HFF-Myc (cell line): ENCODE measurements around the gene HES7.
"Not testable (repeated sequence)": the region's sequence is repeated elsewhere in the genome, so short reads cannot be mapped to it uniquely, and the experiment has no call there.

Experiments used
- DNase-seq: peaks from one replicate; pipeline ENCODE4 v3.0.0-alpha.2; 2011; ENCODE audit warnings: low read depth; ENCODE audit errors: extremely low read depth
- H3K4me3 ChIP-seq: replicated peaks from 2 replicates; pipeline ENCODE4 v1.5.1; 2011; ENCODE audit warnings: low read depth, mild to moderate bottlenecking, control low read depth, low read length
- CTCF ChIP-seq: IDR thresholded peaks from 2 replicates; pipeline ENCODE4 v1.5.1; 2012; ENCODE audit warnings: mild to moderate bottlenecking, low read depth, low read length, control low read depth; ENCODE audit errors: missing control alignments

The HES7 gene

DNA sequence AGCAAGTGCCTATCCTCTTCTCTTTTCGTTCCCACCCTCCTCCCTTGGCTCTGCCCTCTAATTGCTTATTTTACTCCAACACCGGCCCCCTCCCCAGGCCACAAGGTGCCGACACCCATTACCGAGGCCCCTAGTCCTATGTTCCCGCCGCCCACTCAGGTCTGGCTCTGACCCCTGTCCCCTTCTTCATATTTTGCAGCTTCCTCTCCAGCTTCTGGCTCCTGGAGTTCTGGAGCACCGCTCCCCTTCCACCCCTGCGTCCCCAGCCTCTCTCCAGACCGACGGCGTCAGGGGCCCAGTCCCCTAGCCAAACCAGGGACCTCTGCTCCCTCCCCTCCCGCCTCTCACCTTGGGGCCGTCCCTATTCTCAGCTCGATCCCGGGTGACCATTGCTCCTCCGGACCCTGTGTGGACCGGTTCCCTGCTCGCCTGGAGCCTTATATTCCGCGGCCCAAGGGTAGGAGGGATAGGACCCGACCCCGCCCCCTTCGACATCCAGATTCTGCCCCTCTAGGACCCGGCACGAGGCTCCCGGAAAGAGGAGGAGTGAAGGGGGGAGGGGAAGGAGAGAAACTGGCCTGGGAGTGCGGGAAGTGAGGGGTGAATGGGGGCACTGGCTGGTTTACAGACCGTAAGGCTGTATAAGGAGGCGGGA is at the start of gene HES7:
Gene HES7 (minus strand): TSS at position 412 of the 655 bp plus-strand sequence. CDS start 22 bp downstream, at position 390.
- TF ChIP-seq CTCF = no peak
- DNase-seq = no peak
- peak within 1 kb of the TSS; percentile 60 for H3K4me3 ChIP-seq

- TF ChIP-seq CTCF = no peak
- H3K4me3 ChIP-seq = peak overlapping the region; percentile 27
- peak; percentile 99 for DNase-seq
Measured at GRCh38 chr17:8173056-8173870, 49.4 kb upstream of the HES7 start.

- not testable (repeated sequence) for DNase-seq, H3K4me3 ChIP-seq
Measured at GRCh38 chr17:8170186-8170585, 46.3 kb upstream of the HES7 start.

GRCh38 chr17:8167526-8167925 is 43.6 kb upstream of the HES7 start:
- no peak for DNase-seq
- no peak overlapping the region for H3K4me3 ChIP-seq
- no peak for TF ChIP-seq CTCF

GRCh38 chr17:8166731-8167130 is 42.8 kb upstream of the HES7 start:
- H3K4me3 ChIP-seq = no peak overlapping the region
- DNase-seq = no peak
- TF ChIP-seq CTCF = no peak

DNA sequence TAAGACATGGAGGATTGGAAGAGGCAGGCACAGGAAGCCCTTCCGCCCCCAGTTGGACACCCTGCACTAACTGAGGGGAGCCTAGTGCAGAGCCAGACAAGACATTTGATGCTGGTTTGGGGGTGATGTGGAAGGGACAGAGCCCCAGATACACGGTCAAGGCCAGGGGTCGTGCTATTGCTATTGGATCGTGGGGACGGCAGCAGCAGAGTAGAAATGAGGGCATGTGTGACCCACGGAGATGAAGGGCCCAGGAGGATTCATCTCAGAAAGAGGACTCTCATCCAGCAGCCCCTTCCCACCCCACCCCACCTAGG is 40.9 kb upstream of the HES7 start:
- H3K4me3 ChIP-seq = no peak overlapping the region
- no peak for TF ChIP-seq CTCF
- no peak for DNase-seq

DNA sequence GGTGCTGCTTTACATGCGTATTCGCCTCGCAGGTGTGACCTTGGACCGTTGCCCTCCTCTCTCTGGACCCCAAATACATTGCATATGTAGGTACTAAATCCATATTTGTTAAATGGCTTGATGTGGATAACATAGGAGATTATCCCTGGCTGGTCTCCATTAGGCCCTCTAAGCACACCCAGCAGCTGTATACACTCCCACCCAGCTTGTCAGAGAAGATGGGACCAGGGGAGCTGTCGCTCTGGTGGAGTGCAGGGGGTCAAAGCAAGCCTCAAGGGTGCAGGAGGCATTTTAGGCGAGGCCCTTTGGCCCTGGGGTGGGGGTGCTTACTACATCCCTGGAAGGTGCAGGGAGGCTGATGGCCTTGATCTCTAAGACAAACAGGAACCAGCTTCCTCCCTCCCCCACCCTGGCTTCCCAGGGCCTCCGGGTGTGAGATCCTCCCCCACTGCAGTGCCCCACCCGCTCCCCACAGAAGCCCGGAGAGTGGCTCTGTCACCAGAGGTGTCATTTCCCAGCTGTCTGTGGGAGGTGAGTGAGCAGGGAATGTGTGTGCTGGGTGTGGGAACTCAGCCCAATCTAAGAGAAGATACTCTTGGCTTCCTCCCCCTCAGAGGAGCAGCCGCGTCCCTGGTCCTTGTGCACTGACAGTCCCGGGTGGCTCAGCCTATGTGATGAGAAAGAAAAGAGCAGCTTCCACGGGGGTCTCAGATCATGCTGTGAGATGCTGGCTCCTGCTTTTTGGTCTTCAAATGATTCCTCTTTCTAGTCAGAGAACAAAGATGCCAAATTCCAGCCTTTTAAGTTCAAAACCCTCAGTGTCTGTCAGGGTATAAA is 40.3 kb upstream of the HES7 start:
- no peak for DNase-seq
- no peak overlapping the region for H3K4me3 ChIP-seq
- TF ChIP-seq CTCF = no peak
